Duodenal mucosa (tissue), 2 donors: Measurements from ENCODE around the gene IGSF21.

ENCODE experiments used
- H3K27ac ChIP-seq: one replicate; pipeline ENCODE4 v1.7.0; 2013; ENCODE audit warnings: low read depth, low read length
- H3K27me3 ChIP-seq, 2 donors: one replicate each; pipeline ENCODE4 v1.7.0; 2013; ENCODE audit warnings: low read length in 2 of 2, control low read depth in 1 of 2; ENCODE audit not compliant: insufficient read depth in 2 of 2, control insufficient read depth in 1 of 2
- H3K36me3 ChIP-seq, 2 donors: one replicate each; pipeline ENCODE4 v1.7.0; 2013; ENCODE audit warnings: low read length in 2 of 2, control low read depth in 1 of 2; ENCODE audit not compliant: insufficient read depth in 2 of 2, control insufficient read depth in 1 of 2
- H3K4me1 ChIP-seq, 2 donors: one replicate each; pipeline ENCODE4 v1.7.0; 2013; ENCODE audit warnings: low read length in 2 of 2, control low read depth in 1 of 2; ENCODE audit not compliant: insufficient read depth in 2 of 2, control insufficient read depth in 1 of 2
- H3K4me3 ChIP-seq, 2 donors: one replicate each; pipeline ENCODE4 v1.7.0; 2013; ENCODE audit warnings: low read length in 2 of 2, low read depth in 1 of 2
- H3K9ac ChIP-seq, 2 donors: one replicate each; pipeline ENCODE4 v1.7.0; 2013; ENCODE audit warnings: low read length in 2 of 2, low read depth in 1 of 2
- H3K9me3 ChIP-seq, 2 donors: one replicate each; pipeline ENCODE4 v1.7.0; 2013; ENCODE audit warnings: low read length in 2 of 2, control low read depth in 1 of 2; ENCODE audit not compliant: control insufficient read depth in 1 of 2

Gene IGSF21

GRCh38 chr1:18373882-18374493 is 266.4 kb downstream of the IGSF21 start:
- Histone ChIP-seq H3K27me3 (peaks cover 0 to 3% of the 10 kb centered on the region in 2 donors), H3K9me3 (no peaks in the 10 kb centered on the region), H3K36me3 (no peaks in the 10 kb centered on the region), H3K9ac (no peak overlapping the region), H3K4me1 (no peaks in the 10 kb centered on the region), H3K27ac (no peak overlapping the region), H3K4me3 (no peak overlapping the region)

DNA sequence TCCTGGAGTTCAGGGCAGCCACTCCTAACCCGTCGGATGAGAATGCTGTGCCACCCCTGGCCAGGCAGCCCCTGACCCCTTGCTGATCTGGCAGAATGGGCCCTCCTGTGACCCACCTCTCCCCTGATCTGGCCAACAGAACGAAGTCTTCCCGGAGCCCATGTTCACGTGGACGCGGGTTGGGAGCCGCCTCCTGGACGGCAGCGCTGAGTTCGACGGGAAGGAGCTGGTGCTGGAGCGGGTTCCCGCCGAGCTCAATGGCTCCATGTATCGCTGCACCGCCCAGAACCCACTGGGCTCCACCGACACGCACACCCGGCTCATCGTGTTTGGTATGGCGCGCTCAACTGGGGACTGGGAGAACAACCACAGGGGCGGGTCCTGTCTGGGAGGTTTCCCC is 269.1 kb downstream of the IGSF21 start:
- Histone ChIP-seq H3K9me3 (no peaks in the 10 kb centered on the region), H3K36me3 (no peaks in the 10 kb centered on the region), H3K27ac (no peak overlapping the region), H3K4me1 (no peaks in the 10 kb centered on the region), H3K27me3 (no peaks in the 10 kb centered on the region), H3K9ac (no peak overlapping the region), H3K4me3 (no peak overlapping the region)

- no peak overlapping the region for H3K27ac ChIP-seq
- no peak overlapping the region for H3K9ac ChIP-seq
- H3K27me3 ChIP-seq: no peaks in the 10 kb centered on the region
- H3K9me3 ChIP-seq: no peaks in the 10 kb centered on the region
- no peaks in the 10 kb centered on the region for H3K36me3 ChIP-seq
- H3K4me1 ChIP-seq: no peaks in the 10 kb centered on the region
- H3K4me3 ChIP-seq: no peak overlapping the region
Observed at GRCh38 chr1:18380288-18380687, 272.7 kb downstream of the IGSF21 start.

- no peaks in the 10 kb centered on the region for H3K4me1 ChIP-seq
Observed at GRCh38 chr1:18384059-18384458, 276.5 kb downstream of the IGSF21 start.

DNA sequence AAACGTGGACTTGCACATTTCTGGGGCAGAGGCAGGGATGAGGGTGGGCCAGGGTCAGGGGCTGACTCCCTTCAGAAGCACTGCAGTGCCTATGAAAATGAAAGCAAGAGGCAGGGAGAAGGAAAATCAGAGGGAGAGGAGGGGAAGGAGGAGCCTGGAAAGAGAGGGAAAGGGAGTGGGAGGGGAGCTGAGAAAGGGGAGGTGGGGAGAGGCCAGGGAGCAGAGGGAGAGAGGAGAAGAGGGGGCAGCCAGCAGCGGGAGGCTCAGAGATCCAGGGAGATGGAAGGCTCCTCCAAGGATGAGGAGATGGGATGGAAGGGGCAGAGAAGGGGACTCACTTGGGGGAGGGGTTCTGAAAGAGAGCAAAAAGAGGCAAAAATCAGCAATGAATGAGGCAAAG is 276.9 kb downstream of the IGSF21 start:
- H3K27me3 ChIP-seq: peaks cover 0 to 4% of the 10 kb centered on the region in 2 donors
- H3K36me3 ChIP-seq: no peaks in the 10 kb centered on the region
- no peaks in the 10 kb centered on the region for H3K9me3 ChIP-seq
- no peak overlapping the region for H3K9ac ChIP-seq
- no peak overlapping the region for H3K27ac ChIP-seq
- no peak overlapping the region for H3K4me3 ChIP-seq
- no peaks in the 10 kb centered on the region for H3K4me1 ChIP-seq

More at GRCh38 chr1:18384059-18384458, 276.5 kb downstream of the IGSF21 start:
- Histone ChIP-seq H3K27me3 (peaks cover 0 to 4% of the 10 kb centered on the region in 2 donors), H3K36me3 (no peaks in the 10 kb centered on the region), H3K9me3 (no peaks in the 10 kb centered on the region), H3K4me3 (no peak overlapping the region), H3K27ac (no peak overlapping the region), H3K9ac (no peak overlapping the region)

- H3K4me1 ChIP-seq: no peaks in the 10 kb centered on the region
- H3K4me3 ChIP-seq: no peak overlapping the region
- H3K36me3 ChIP-seq: no peaks in the 10 kb centered on the region
- H3K27ac ChIP-seq: no peak overlapping the region
- H3K9me3 ChIP-seq: no peaks in the 10 kb centered on the region
- H3K27me3 ChIP-seq: peaks cover 0 to 4% of the 10 kb centered on the region in 2 donors
- no peak overlapping the region for H3K9ac ChIP-seq
Observed at GRCh38 chr1:18385239-18385790, 277.7 kb downstream of the IGSF21 start.

- H3K9me3 ChIP-seq: no peaks in the 10 kb centered on the region
- no peaks in the 10 kb centered on the region for H3K36me3 ChIP-seq
- H3K4me1 ChIP-seq: no peaks in the 10 kb centered on the region
- H3K27ac ChIP-seq: no peak overlapping the region
- H3K9ac ChIP-seq: no peak overlapping the region
- H3K27me3 ChIP-seq: peaks cover 0 to 4% of the 10 kb centered on the region in 2 donors
- no peak overlapping the region for H3K4me3 ChIP-seq
Observed at GRCh38 chr1:18386591-18386990, 279.0 kb downstream of the IGSF21 start.

GRCh38 chr1:18387307-18387706 is 279.7 kb downstream of the IGSF21 start:
- Histone ChIP-seq H3K9ac (no peak overlapping the region), H3K27ac (no peak overlapping the region), H3K9me3 (no peaks in the 10 kb centered on the region), H3K36me3 (no peaks in the 10 kb centered on the region), H3K4me3 (no peak overlapping the region), H3K27me3 (peaks cover 0 to 4% of the 10 kb centered on the region in 2 donors), H3K4me1 (no peaks in the 10 kb centered on the region)

DNA sequence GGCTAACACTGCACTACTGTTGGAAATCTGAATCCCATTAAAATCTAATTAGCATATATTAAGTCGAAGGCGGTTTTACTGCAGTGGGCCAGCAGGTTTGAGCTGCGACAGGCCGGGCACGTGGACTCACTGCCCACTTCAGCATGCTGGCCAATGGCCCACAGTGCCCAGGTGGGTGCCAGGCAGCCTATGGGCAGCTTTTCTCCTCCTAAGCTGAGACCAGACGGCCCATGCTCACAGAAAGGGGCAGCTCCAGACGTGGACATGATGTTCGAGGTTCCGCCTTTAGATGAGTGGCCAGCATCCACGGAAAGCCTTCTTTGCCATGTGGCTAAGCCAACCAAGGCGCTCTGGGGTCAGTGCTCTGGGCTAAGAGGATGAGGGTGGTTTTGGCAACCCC is 283.4 kb downstream of the IGSF21 start:
- peaks cover 0 to under 1% of the 10 kb centered on the region in 2 donors for H3K27me3 ChIP-seq
- no peak overlapping the region for H3K9ac ChIP-seq
- H3K27ac ChIP-seq: no peak overlapping the region
- no peaks in the 10 kb centered on the region for H3K4me1 ChIP-seq
- no peak overlapping the region for H3K4me3 ChIP-seq
- H3K36me3 ChIP-seq: no peaks in the 10 kb centered on the region
- no peaks in the 10 kb centered on the region for H3K9me3 ChIP-seq

DNA sequence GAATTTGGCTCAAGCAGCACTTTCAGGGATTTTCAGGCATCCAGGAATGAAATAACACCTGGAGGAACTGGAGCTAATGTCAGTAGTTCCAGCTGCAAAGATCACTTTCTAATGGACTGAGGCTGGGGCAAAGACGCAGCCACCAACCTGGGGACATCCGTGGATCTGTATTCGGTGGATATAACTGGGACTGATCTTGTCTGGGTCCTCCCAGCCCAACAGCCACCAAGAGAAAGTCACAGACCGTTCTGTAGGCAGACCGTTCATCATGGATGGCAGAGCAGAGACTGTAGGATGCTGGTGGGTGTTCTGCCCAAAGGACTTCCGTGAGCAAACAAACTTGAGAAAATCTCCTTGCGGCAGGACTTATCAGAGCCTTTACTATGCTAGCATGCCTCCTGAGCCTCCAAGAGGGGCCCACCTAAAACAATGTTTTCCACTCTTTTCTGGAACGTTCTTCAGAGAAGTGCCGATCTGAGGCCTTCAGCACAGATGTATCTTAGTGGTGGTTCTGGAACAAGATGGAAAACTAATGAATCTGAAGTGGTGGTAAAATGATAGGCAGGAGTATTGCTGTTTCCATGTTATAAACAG is 287.1 kb downstream of the IGSF21 start:
- Histone ChIP-seq H3K27ac (no peak overlapping the region), H3K4me3 (no peak overlapping the region), H3K9ac (no peak overlapping the region), H3K27me3 (peaks cover 0 to 4% of the 10 kb centered on the region in 2 donors), H3K4me1 (no peaks in the 10 kb centered on the region), H3K9me3 (no peaks in the 10 kb centered on the region), H3K36me3 (no peaks in the 10 kb centered on the region)
